CD4-positive, alpha-beta T cell treated with Interleukin-15 for 1 hour (primary cell): ENCODE measurements around the gene HS3ST4.
"Not testable (repeated sequence)": the region's sequence is repeated elsewhere in the genome, so short reads cannot be mapped to it uniquely, and the experiment has no call there.

Source experiments
- DNase-seq: peaks from one replicate; pipeline ENCODE4 v3.0.0-alpha.2; 2020

The HS3ST4 gene

GRCh38 chr16:25734430-25735385, 42.9 kb downstream of the HS3ST4 start:
- no peak for DNase-seq

DNA sequence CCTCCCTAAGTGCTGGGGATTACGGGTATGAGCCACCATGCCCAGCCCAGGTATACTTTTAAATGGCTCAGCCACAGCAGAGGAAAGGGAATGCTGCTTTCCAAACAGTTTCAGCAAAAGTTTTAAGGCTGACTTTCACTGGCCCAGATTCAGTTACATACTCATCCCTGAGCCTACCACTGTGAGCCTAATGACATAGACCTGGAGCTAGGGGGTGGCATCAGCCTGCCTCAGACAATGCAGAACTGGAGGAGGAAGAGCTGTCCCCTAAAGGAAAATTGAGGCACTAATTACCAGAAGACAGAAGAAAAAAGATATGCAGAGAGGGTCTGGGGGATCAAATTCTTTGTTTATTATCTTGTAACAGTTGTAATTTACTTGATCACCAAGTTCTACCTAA, 43.9 kb downstream of the HS3ST4 start:
- no peak for DNase-seq

DNA sequence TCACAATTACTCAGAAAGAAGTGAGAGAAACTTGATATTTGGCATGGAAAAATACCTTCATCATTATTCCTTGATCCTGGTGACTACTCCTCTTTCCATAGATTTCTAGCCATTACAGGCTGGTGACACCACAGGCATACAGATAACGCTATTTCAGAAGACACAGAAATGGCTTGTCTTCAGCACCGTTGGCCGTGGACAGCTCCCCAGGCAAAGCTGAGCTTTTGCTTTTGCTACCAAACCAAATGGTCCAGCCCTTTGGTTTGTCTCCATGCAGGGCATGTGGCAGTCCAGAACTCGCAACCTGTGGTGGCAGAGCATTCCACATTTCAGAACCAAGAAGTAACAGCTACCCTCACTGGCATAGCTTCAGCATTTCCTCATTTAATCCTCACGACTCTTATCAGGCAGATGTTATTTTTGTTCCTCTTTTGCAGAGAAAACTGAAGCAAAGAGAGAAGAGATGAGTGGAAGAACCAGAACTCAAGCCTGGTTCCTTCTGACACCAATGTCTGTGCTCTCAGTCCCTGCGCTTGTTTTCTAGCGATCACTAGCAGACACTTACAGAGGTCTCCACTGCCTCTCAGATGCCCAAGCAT, 55.5 kb downstream of the HS3ST4 start:
- DNase-seq = no peak

DNA sequence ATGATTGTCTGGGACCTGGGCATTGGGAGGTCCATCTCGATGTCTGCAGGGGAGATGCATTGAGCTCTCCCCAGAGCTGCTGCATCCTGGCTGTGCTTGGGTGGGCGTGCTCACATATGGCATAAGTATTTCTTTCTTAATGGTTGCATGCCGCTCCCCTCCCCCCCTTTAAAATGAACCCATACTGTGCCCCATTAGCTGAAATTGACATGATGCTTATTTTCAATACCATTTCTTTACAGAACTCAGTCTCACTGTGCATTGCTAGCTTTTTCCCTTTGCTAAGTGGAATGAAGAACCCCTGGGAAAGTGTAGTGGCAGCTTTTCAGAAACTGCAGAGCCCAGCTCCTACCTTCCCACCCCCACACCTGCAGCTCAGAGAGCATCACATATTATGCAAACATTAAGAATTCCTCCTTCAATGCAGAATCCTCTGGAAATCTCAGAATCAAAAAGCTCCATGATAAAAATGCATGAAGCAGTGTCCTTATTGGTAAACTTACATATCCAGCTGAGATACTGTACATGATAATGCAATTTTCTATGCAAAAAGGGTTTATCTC, 56.4 kb downstream of the HS3ST4 start:
- no peak for DNase-seq

- no peak for DNase-seq
Measured at GRCh38 chr16:25750488-25751216, 58.9 kb downstream of the HS3ST4 start.

DNA sequence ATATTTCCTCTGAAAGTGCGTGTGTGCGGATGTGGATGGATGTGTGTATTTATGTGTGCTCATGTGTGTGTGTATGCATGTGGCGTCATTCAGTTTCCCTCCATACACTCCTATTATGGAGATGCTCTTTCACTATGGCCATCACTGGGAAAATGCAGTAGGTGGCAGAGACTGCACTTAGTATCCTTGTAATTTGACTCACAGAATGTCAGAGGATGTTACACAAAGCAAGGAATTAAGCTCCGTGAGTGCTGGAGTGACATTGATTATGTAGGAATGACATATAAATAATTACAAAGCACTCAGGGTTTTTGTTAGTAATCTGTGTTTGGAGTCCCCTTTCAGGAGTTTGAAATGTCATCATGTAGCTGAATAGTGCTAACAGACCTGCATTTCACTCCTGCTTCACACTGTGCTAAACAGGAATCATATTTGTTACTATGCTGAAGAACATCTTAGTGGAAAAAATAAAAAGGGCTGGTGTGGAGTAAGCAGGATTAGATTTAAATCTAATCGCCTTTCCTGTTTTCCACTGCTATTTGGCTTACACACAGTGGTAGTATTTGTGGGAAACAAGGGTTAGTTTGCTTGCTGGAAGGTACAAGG, 59.6 kb downstream of the HS3ST4 start:
- no peak for DNase-seq

DNA sequence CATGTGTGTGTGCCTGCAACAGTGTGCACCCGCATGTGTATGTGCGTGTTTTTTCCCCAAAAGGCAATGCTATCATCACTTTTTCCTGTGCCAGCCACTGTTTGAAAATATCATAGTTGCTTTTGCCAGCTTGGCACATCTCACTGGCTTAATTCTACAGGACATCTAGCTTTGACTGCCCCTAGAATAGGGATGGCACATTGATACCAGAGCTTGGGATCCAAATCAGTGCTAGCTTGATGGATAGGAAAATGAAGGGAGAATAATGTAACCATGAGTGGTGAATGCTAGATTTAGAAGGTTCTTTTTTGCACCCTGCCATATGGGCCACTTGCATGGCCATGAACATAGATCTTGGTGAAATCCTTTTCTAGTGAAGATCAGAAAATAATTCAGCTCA, 72.7 kb downstream of the HS3ST4 start:
- DNase-seq = no peak

GRCh38 chr16:25771216-25771615, 79.5 kb downstream of the HS3ST4 start:
- DNase-seq = no peak

DNA sequence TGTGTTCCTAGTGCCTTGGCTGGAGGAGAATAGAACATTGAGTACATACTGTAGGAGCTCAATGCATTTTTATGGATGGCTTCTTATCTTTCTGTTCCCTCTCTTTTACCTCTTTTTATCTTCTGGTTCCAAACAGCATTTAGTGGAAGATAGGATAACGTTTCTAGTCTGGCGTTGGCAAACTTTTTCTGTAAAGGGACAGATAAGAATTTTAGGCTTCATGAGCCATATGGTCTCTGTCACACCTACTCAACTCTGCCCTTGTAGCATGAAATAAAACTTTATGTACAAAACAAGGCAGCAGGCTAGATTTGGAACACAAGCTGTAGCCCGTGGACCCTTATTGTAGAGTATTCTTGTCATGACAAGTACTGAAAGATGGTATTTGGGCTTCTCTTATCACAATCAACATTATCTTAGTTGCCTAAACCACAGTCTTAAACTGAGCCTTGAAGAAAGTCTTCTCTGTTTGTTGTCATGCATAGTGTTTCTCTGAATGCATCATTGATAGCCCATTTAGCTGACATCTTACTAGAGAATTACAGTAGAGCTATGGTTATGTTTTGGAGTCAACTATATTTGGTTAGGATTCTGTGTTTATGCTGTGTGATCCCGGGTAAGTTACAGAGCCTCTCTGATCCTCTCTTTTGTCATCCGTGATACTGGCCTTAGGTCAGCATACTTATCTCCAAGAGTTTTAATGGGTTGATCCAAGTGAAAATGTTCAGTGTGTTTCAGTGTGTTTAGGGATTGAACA, 80.2 kb downstream of the HS3ST4 start:
- DNase-seq = no peak

DNA sequence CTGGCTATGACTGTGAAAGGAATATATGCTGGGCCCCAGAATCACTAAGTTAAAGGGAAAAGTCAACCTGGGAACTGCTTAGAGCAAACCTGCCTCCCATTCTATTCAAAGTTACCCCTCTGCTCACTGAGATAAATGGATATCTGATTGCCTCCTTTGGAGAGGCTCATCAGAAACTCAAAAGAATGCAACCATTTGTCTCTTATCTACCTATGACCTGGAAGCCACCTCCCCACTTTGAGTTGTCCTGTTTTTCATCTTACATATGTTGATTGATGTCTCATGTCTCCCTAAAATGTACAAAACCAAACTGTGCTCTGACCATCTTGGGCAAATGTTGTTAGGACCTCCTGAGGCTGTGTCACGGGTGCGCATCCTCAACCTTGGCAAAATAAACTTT, 84.5 kb downstream of the HS3ST4 start:
- not testable (repeated sequence) for DNase-seq

- no peak for DNase-seq
Measured at GRCh38 chr16:25783226-25783625, 91.5 kb downstream of the HS3ST4 start.

GRCh38 chr16:25785361-25785760, 93.6 kb downstream of the HS3ST4 start:
- DNase-seq = no peak

GRCh38 chr16:25786748-25787147, 95.0 kb downstream of the HS3ST4 start:
- no peak for DNase-seq

GRCh38 chr16:25788637-25789036, 96.9 kb downstream of the HS3ST4 start:
- no peak for DNase-seq

- DNase-seq = no peak
Measured at GRCh38 chr16:25796239-25796638, 104.5 kb downstream of the HS3ST4 start.

GRCh38 chr16:25798065-25798464, 106.3 kb downstream of the HS3ST4 start:
- DNase-seq = no peak

DNA sequence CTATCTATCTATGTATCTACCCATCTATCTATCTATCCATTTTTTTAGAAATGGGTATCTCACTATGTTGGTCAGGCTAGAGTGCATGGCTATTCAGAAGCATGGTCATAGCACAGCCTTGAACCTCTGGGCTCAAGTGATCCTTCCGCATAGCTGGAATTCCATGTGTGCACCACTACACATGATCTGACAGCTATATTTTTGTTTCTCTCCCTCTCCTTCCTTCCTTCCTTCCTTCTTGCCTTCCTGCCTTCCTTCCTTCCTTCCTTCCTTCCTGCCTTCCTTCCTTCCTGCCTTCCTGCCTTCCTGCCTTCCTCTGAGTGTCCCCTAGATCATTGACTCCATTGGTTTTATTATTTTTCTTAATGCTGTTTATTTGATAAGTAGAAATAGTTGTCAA, 108.1 kb downstream of the HS3ST4 start:
- DNase-seq = no peak

GRCh38 chr16:25812215-25812614, 120.5 kb downstream of the HS3ST4 start:
- DNase-seq = no peak

- DNase-seq = no peak
Measured at GRCh38 chr16:25817295-25817694, 125.5 kb downstream of the HS3ST4 start.

DNA sequence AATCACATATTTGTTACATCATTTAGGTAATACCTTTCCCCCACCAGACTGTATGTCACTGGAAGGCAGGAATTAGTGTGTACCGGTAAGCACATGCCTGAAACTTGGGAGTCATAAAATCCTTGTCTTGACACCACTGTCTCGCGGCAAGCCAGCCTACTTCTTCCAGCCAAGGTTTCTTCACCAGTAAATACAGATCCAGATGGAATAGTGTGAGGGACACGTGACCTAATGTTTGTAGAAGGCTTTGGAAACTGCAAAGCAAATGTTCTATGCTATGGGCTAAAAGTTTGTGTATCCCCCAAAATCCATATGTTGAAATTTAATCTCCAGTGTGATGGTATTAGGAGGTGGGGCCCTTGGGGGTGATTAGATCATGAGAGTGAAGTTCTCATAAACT, 126.1 kb downstream of the HS3ST4 start:
- no peak for DNase-seq

- DNase-seq = no peak
Measured at GRCh38 chr16:25823891-25824290, 132.1 kb downstream of the HS3ST4 start.

- no peak for DNase-seq
Measured at GRCh38 chr16:25827709-25828108, 135.9 kb downstream of the HS3ST4 start.
